Measurements from ENCODE around the gene SP2.
"Not testable (repeated sequence)": the region's sequence is repeated elsewhere in the genome, so short reads cannot be mapped to it uniquely, and the experiment has no call there.

Gene SP2

GRCh38 chr17:47914306-47914948, 18.4 kb downstream of the SP2 start:
- Mint-ChIP-seq H3K4me3 (no peak overlapping the region), H3K36me3 (ENCODE audit: low read depth) (peaks cover 20% of the 10 kb centered on the region), H3K4me1 (ENCODE audit: low read depth) (peaks cover 5% of the 10 kb centered on the region), H3K9me3 (no peaks in the 10 kb centered on the region), H3K27me3 (ENCODE audit: low read depth) (no peaks in the 10 kb centered on the region), H3K27ac (no peak overlapping the region)
- DNase-seq (ENCODE audit: low spot score) = no peak

- Mint-ChIP-seq H3K9me3 (no peaks in the 10 kb centered on the region), H3K4me1 (ENCODE audit: low read depth) (peaks cover 2% of the 10 kb centered on the region), H3K4me3 (no peak overlapping the region), H3K27me3 (ENCODE audit: low read depth) (no peaks in the 10 kb centered on the region), H3K36me3 (ENCODE audit: low read depth) (peaks cover 18% of the 10 kb centered on the region), H3K27ac (no peak overlapping the region)
- no peak for DNase-seq (ENCODE audit: low spot score)
Observed at GRCh38 chr17:47915776-47916398, 19.9 kb downstream of the SP2 start.

- Mint-ChIP-seq H3K4me3 (no peak overlapping the region), H3K4me1 (ENCODE audit: low read depth) (peaks cover 2% of the 10 kb centered on the region), H3K36me3 (ENCODE audit: low read depth) (peaks cover 18% of the 10 kb centered on the region), H3K9me3 (no peaks in the 10 kb centered on the region), H3K27me3 (ENCODE audit: low read depth) (no peaks in the 10 kb centered on the region), H3K27ac (no peak overlapping the region)
- DNase-seq (ENCODE audit: low spot score) = no peak
Observed at GRCh38 chr17:47916489-47917208, 20.6 kb downstream of the SP2 start.

GRCh38 chr17:47917581-47917980, 21.5 kb downstream of the SP2 start:
- Mint-ChIP-seq H3K36me3 (ENCODE audit: low read depth) (peaks cover 24% of the 10 kb centered on the region), H3K4me3 (no peak overlapping the region), H3K27me3 (ENCODE audit: low read depth) (no peaks in the 10 kb centered on the region), H3K27ac (no peak overlapping the region), H3K9me3 (no peaks in the 10 kb centered on the region), H3K4me1 (ENCODE audit: low read depth) (peaks cover 2% of the 10 kb centered on the region)
- no peak for DNase-seq (ENCODE audit: low spot score)

GRCh38 chr17:47918006-47918405, 22.0 kb downstream of the SP2 start:
- Mint-ChIP-seq H3K4me3 (no peak overlapping the region), H3K4me1 (ENCODE audit: low read depth) (peaks cover 2% of the 10 kb centered on the region), H3K27me3 (ENCODE audit: low read depth) (no peaks in the 10 kb centered on the region), H3K9me3 (no peaks in the 10 kb centered on the region), H3K36me3 (ENCODE audit: low read depth) (peaks cover 27% of the 10 kb centered on the region), H3K27ac (no peak overlapping the region)
- no peak for DNase-seq (ENCODE audit: low spot score)

- no peaks in the 10 kb centered on the region for H3K9me3 Mint-ChIP-seq
- H3K27ac Mint-ChIP-seq = no peak overlapping the region
- H3K4me1 Mint-ChIP-seq (ENCODE audit: low read depth) = peaks cover 2% of the 10 kb centered on the region
- no peak for DNase-seq (ENCODE audit: low spot score)
- H3K27me3 Mint-ChIP-seq (ENCODE audit: low read depth) = no peaks in the 10 kb centered on the region
- H3K36me3 Mint-ChIP-seq (ENCODE audit: low read depth) = peaks cover 30% of the 10 kb centered on the region
- H3K4me3 Mint-ChIP-seq = no peak overlapping the region
Observed at GRCh38 chr17:47918991-47919390, 23.0 kb downstream of the SP2 start.

GRCh38 chr17:47919889-47920288, 23.9 kb downstream of the SP2 start:
- peaks cover 31% of the 10 kb centered on the region for H3K36me3 Mint-ChIP-seq (ENCODE audit: low read depth)
- not testable (repeated sequence) for H3K27me3 Mint-ChIP-seq (ENCODE audit: low read depth); H3K4me1 Mint-ChIP-seq (ENCODE audit: low read depth); H3K4me3 Mint-ChIP-seq; DNase-seq (ENCODE audit: low spot score); H3K27ac Mint-ChIP-seq; H3K9me3 Mint-ChIP-seq

- no peak for DNase-seq (ENCODE audit: low spot score)
- no peaks in the 10 kb centered on the region for H3K27me3 Mint-ChIP-seq (ENCODE audit: low read depth)
- H3K4me1 Mint-ChIP-seq (ENCODE audit: low read depth) = no peaks in the 10 kb centered on the region
- H3K9me3 Mint-ChIP-seq = no peaks in the 10 kb centered on the region
- peaks cover 39% of the 10 kb centered on the region for H3K36me3 Mint-ChIP-seq (ENCODE audit: low read depth)
- H3K27ac Mint-ChIP-seq = no peak overlapping the region
- no peak overlapping the region for H3K4me3 Mint-ChIP-seq
Observed at GRCh38 chr17:47924785-47925677, 29.0 kb downstream of the SP2 start.

GRCh38 chr17:47925678-47925988, 29.6 kb downstream of the SP2 start:
- Mint-ChIP-seq H3K36me3 (ENCODE audit: low read depth) (peaks cover 39% of the 10 kb centered on the region), H3K27ac (no peak overlapping the region), H3K9me3 (no peaks in the 10 kb centered on the region), H3K27me3 (ENCODE audit: low read depth) (no peaks in the 10 kb centered on the region), H3K4me3 (no peak overlapping the region), H3K4me1 (ENCODE audit: low read depth) (no peaks in the 10 kb centered on the region)
- no peak for DNase-seq (ENCODE audit: low spot score)

GRCh38 chr17:47927821-47928400, 31.9 kb downstream of the SP2 start:
- Mint-ChIP-seq H3K4me1 (ENCODE audit: low read depth) (peaks cover 2% of the 10 kb centered on the region), H3K36me3 (ENCODE audit: low read depth) (peaks cover 29% of the 10 kb centered on the region), H3K4me3 (no peak overlapping the region), H3K27ac (no peak overlapping the region), H3K27me3 (ENCODE audit: low read depth) (no peaks in the 10 kb centered on the region), H3K9me3 (no peaks in the 10 kb centered on the region)
- no peak for DNase-seq (ENCODE audit: low spot score)

- Mint-ChIP-seq H3K9me3 (no peaks in the 10 kb centered on the region), H3K27me3 (ENCODE audit: low read depth) (no peaks in the 10 kb centered on the region), H3K4me1 (ENCODE audit: low read depth) (peaks cover 2% of the 10 kb centered on the region), H3K4me3 (no peak overlapping the region), H3K36me3 (ENCODE audit: low read depth) (peaks cover 28% of the 10 kb centered on the region), H3K27ac (peak overlapping the region; percentile 28)
- no peak for DNase-seq (ENCODE audit: low spot score)
Observed at GRCh38 chr17:47928415-47928814, 32.4 kb downstream of the SP2 start.

GRCh38 chr17:47929218-47930000, 33.4 kb downstream of the SP2 start:
- Mint-ChIP-seq H3K4me1 (ENCODE audit: low read depth) (peaks cover 2% of the 10 kb centered on the region), H3K27ac (no peak overlapping the region), H3K4me3 (no peak overlapping the region), H3K27me3 (ENCODE audit: low read depth) (no peaks in the 10 kb centered on the region), H3K36me3 (ENCODE audit: low read depth) (peaks cover 24% of the 10 kb centered on the region), H3K9me3 (no peaks in the 10 kb centered on the region)
- DNase-seq (ENCODE audit: low spot score) = no peak

GRCh38 chr17:47931848-47932247, 35.8 kb downstream of the SP2 start:
- DNase-seq (ENCODE audit: low spot score) = no peak
- H3K36me3 Mint-ChIP-seq (ENCODE audit: low read depth) = peaks cover 11% of the 10 kb centered on the region
- no peak overlapping the region for H3K4me3 Mint-ChIP-seq
- peaks cover 3% of the 10 kb centered on the region for H3K4me1 Mint-ChIP-seq (ENCODE audit: low read depth)
- no peak overlapping the region for H3K27ac Mint-ChIP-seq
- no peaks in the 10 kb centered on the region for H3K9me3 Mint-ChIP-seq
- no peaks in the 10 kb centered on the region for H3K27me3 Mint-ChIP-seq (ENCODE audit: low read depth)
